Stomach (tissue), 9 donors: Measurements from ENCODE around the gene GLT6D1. TPM values are rescaled to one million over a fixed set of nuclear protein-coding genes. Genes with fewer than 3 reads are reported as not detected.

Experiments
- DNase-seq, 2 donors: peaks; one replicate each; pipeline versions ENCODE4 v3.0.0 to v3.0.0-alpha.2; 2013 to 2019
- H3K27ac ChIP-seq, 5 donors: fragments of 200-600 bp in 4 of 5; sonication (generic) in 4 of 5; one replicate each; pipeline ENCODE4 v1.5.1; 2013 to 2019; ENCODE audit warnings: mild to moderate bottlenecking in 1 of 5, moderate library complexity in 1 of 5
- H3K27me3 ChIP-seq, 3 donors: fragments of 200-600 bp; sonication (generic); one replicate each; pipeline ENCODE4 v1.5.1; 2017 to 2019; ENCODE audit warnings: mixed run types in 1 of 3
- H3K36me3 ChIP-seq, 4 donors: fragments of 200-600 bp; sonication (generic); 1 replicate in 3 of 4; 2 replicates in 1 of 4; pipeline ENCODE4 v1.5.1; 2016 to 2019
- H3K4me1 ChIP-seq, 4 donors: fragments of 200-600 bp; sonication (generic); one replicate each; pipeline ENCODE4 v1.5.1; 2016 to 2019
- H3K4me3 ChIP-seq, 4 donors: fragments of 200-600 bp; sonication (generic) in 3 of 4; one replicate each; pipeline ENCODE4 v1.5.1; 2016 to 2019; ENCODE audit warnings: mild to moderate bottlenecking in 1 of 4
- H3K9me3 ChIP-seq, 4 donors: fragments of 200-600 bp; sonication (generic); one replicate each; pipeline ENCODE4 v1.5.1; 2016 to 2019
- CTCF ChIP-seq, 7 experiments: fragments of 450-650 bp in 4 of 7; fragments of 200-600 bp in 3 of 7; sonication (generic) in 3 of 7; IDR thresholded peaks; one replicate each; pipeline ENCODE4 v1.5.1; 2016 to 2019; ENCODE audit warnings: antibody characterized with exemption in 7 of 7, control low read depth in 2 of 7, mild to moderate bottlenecking in 1 of 7
- EP300 ChIP-seq: sonication (generic); formaldehyde crosslinking; IDR thresholded peaks from one replicate; pipeline ENCODE4 v1.6.1; 2017; ENCODE audit warnings: antibody characterized with exemption
- POLR2A ChIP-seq, 4 donors: fragments of 450-650 bp; IDR thresholded peaks; one replicate each; pipeline ENCODE4 v1.6.1; 2016; ENCODE audit warnings: antibody characterized with exemption in 4 of 4, control low read depth in 2 of 4, mild to moderate bottlenecking in 1 of 4, moderate library complexity in 1 of 4
- POLR2AphosphoS5 ChIP-seq, 3 donors: sonication (generic); formaldehyde crosslinking; IDR thresholded peaks; one replicate each; pipeline ENCODE4 v1.6.1; 2016; ENCODE audit warnings: antibody characterized with exemption in 3 of 3
- WGBS, 5 donors: extraction: QIAGEN DNeasy Blood & Tissue Kit in 3 of 5; methylation state at CpG; one replicate each; pipeline versions ENCODE4 v1.1.5 to v1.1.7; 2013 to 2018; 5-methylcytosine and 5-hydroxymethylcytosine counted together
- intact Hi-C: fragments of 100-400 bp; cut with DNase I; formaldehyde crosslinking; loops from one replicate; pipeline ENCODE4 v1.15.1; 2023; ENCODE audit warnings: low total_unique reads
- polyA plus RNA-seq, 3 donors: library from polyadenylated mRNA; stranded (reverse); fragments of 200-250 nt; gene quantifications; one replicate each; pipeline ENCODE4 v1.2.3, GENCODE V29; 2013
- total RNA-seq, 5 donors: library from RNA; depleted of rRNA; stranded (reverse); fragments of >200 nt; gene quantifications; one replicate each; pipeline versions ENCODE4 v1.1.0 to v1.2.3, GENCODE V29; 2014 to 2016
- donor health status: healthy with polysubstance abuse.
- donor health status: Bipolar disorder and iron deficiency.
- donor health status: healthy.

Gene GLT6D1
- total and polyA plus RNA-seq, 8 donors = not detected

GRCh38 chr9:135667463-135668001 is 28.2 kb upstream of the GLT6D1 start:
- 72 to 88% (median 84%) methylated on average over 4 to 9 of the region's 9 CpGs for WGBS, 5 donors
- no peak for DNase-seq
- Histone ChIP-seq H3K4me1 (no peaks in the 10 kb centered on the region), H3K9me3 (peaks cover 0 to 13% (median 0%) of the 10 kb centered on the region in 4 donors), H3K27me3 (peaks cover 0 to 77% (median 3%) of the 10 kb centered on the region in 3 donors), H3K4me3 (no peak overlapping the region), H3K27ac (no peak overlapping the region), H3K36me3 (no peaks in the 10 kb centered on the region)
- TF ChIP-seq POLR2AphosphoS5 (IDR thresholded peaks at IDR 0.05) = no peak
- no peak for TF ChIP-seq POLR2A (IDR thresholded peaks at IDR 0.05)
- no peak for TF ChIP-seq EP300
- no peak for TF ChIP-seq CTCF (IDR thresholded peaks at IDR 0.05)
- intact Hi-C loops = no loop called here

- H3K9me3 ChIP-seq = peaks cover 0 to 13% (median 0%) of the 10 kb centered on the region in 4 donors
- intact Hi-C loops = no loop called here
- DNase-seq = no peak
- no peak overlapping the region for H3K27ac ChIP-seq
- H3K36me3 ChIP-seq = no peaks in the 10 kb centered on the region
- H3K4me1 ChIP-seq = no peaks in the 10 kb centered on the region
- no peak overlapping the region for H3K4me3 ChIP-seq
- WGBS, 5 donors = 50 to 64% (median 54%) methylated on average over 21 to 29 of the region's 29 CpGs
- H3K27me3 ChIP-seq = peaks cover 0 to 73% (median 3%) of the 10 kb centered on the region in 3 donors
- no peak for TF ChIP-seq EP300
- TF ChIP-seq POLR2AphosphoS5 (IDR thresholded peaks at IDR 0.05) = no peak
- no peak for TF ChIP-seq POLR2A (IDR thresholded peaks at IDR 0.05)
- TF ChIP-seq CTCF (IDR thresholded peaks at IDR 0.05) = no peak
Observed at GRCh38 chr9:135666534-135667462, 27.5 kb upstream of the GLT6D1 start.

- Histone ChIP-seq H3K36me3 (no peaks in the 10 kb centered on the region), H3K27me3 (peaks cover 0 to 69% (median 3%) of the 10 kb centered on the region in 3 donors), H3K9me3 (peaks cover 0 to 13% (median 0%) of the 10 kb centered on the region in 4 donors), H3K4me1 (no peaks in the 10 kb centered on the region), H3K4me3 (no peak overlapping the region), H3K27ac (no peak overlapping the region)
- no peak for DNase-seq
- intact Hi-C loops = no loop called here
- TF ChIP-seq CTCF (IDR thresholded peaks at IDR 0.05) = no peak
- 72 to 84% (median 81%) methylated on average over 9 to 12 of the region's 12 CpGs for WGBS, 5 donors
Observed at GRCh38 chr9:135665795-135666189, 26.5 kb upstream of the GLT6D1 start.

GRCh38 chr9:135664801-135665794 is 25.8 kb upstream of the GLT6D1 start:
- Histone ChIP-seq H3K27ac (no peak overlapping the region), H3K4me1 (no peaks in the 10 kb centered on the region), H3K27me3 (peaks cover 0 to 66% (median 0%) of the 10 kb centered on the region in 3 donors), H3K9me3 (peaks cover 0 to 13% (median 0%) of the 10 kb centered on the region in 4 donors), H3K4me3 (no peak overlapping the region), H3K36me3 (no peaks in the 10 kb centered on the region)
- DNase-seq = no peak
- WGBS, 5 donors = 72 to 80% (median 78%) methylated on average over 13 to 32 of the region's 32 CpGs
- intact Hi-C loops = no loop called here
- TF ChIP-seq EP300 = no peak
- TF ChIP-seq CTCF (IDR thresholded peaks at IDR 0.05) = no peak
- no peak for TF ChIP-seq POLR2AphosphoS5 (IDR thresholded peaks at IDR 0.05)
- no peak for TF ChIP-seq POLR2A (IDR thresholded peaks at IDR 0.05)
